HL-60 (cell line): ENCODE measurements around the gene ACACB.

Experiments used
- DNase-seq, 2 experiments: peaks; one replicate each; pipeline ENCODE4 v3.0.0-alpha.2; 2010 to 2020; ENCODE audit warnings: low read depth in 1 of 2, low spot score in 1 of 2
- H3K27ac ChIP-seq: fragments of 250-450 bp; sonication (Bioruptor Pico); replicated peaks from 2 replicates; pipeline ENCODE4 v1.5.1; 2020; ENCODE audit warnings: mild to moderate bottlenecking, moderate library complexity
- H3K27me3 ChIP-seq: fragments of 250-450 bp; sonication (Bioruptor Pico); 2 replicates; pipeline ENCODE4 v1.5.1; 2021; ENCODE audit warnings: mild to moderate bottlenecking, moderate library complexity; ENCODE audit not compliant: insufficient read depth, poor library complexity, severe bottlenecking
- H3K4me3 ChIP-seq: replicated peaks from 2 replicates; pipeline ENCODE4 v1.5.1; 2011; ENCODE audit warnings: mild to moderate bottlenecking, control low read depth, low read length; ENCODE audit not compliant: insufficient read depth
- CTCF ChIP-seq: IDR thresholded peaks from one replicate; pipeline ENCODE4 v1.5.1; 2011; ENCODE audit warnings: low read length, control low read depth, inconsistent platforms; ENCODE audit not compliant: insufficient read depth
- GABPA ChIP-seq: IDR thresholded peaks from 2 replicates; pipeline ENCODE4 v1.6.1; 2012; ENCODE audit warnings: low read depth
- POLR2AphosphoS5 ChIP-seq: IDR thresholded peaks from 2 replicates; pipeline ENCODE4 v1.6.1; 2012; ENCODE audit warnings: low read depth
- REST ChIP-seq: IDR thresholded peaks from 2 replicates; pipeline ENCODE4 v1.6.1; 2012; ENCODE audit warnings: low read depth; ENCODE audit not compliant: insufficient replicate concordance
- SPI1 ChIP-seq: IDR thresholded peaks from 2 replicates; pipeline ENCODE4 v1.6.1; 2012; ENCODE audit warnings: low read depth, mild to moderate bottlenecking, borderline replicate concordance

Gene ACACB

GRCh38 chr12:109088818-109089217, 27.6 kb upstream of the ACACB start:
- no peak overlapping the region for H3K27ac ChIP-seq
- no peak for TF ChIP-seq GABPA
- TF ChIP-seq SPI1: no peak
- TF ChIP-seq CTCF: no peak
- no peak for TF ChIP-seq REST
- TF ChIP-seq POLR2AphosphoS5: no peak
- no peak overlapping the region for H3K4me3 ChIP-seq
- no peak for DNase-seq
- H3K27me3 ChIP-seq: no peaks in the 10 kb centered on the region

DNA sequence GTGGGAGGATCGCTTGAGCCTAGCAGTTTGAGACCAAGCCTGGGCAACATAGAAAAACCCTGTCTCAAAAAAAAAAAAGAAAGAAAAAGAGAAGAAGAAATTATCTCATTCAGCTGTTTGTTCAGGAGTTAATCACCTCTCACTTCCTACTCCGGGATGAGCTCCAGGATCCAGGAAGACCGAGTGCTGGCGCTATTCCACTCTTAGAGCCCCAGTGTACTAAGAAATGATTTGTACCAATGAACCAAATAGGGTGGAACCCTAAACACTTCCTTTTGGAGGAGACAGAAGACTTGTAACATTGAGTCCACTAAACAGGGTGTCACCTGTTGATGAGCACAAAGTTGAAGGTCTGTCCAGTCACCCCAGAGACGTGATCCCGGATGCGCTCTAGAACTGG, 26.7 kb upstream of the ACACB start:
- Histone ChIP-seq H3K4me3 (no peak overlapping the region), H3K27me3 (no peaks in the 10 kb centered on the region), H3K27ac (no peak overlapping the region)
- no peak for TF ChIP-seq SPI1
- TF ChIP-seq POLR2AphosphoS5: no peak
- TF ChIP-seq GABPA: no peak
- no peak for TF ChIP-seq REST
- TF ChIP-seq CTCF: no peak
- no peak for DNase-seq

DNA sequence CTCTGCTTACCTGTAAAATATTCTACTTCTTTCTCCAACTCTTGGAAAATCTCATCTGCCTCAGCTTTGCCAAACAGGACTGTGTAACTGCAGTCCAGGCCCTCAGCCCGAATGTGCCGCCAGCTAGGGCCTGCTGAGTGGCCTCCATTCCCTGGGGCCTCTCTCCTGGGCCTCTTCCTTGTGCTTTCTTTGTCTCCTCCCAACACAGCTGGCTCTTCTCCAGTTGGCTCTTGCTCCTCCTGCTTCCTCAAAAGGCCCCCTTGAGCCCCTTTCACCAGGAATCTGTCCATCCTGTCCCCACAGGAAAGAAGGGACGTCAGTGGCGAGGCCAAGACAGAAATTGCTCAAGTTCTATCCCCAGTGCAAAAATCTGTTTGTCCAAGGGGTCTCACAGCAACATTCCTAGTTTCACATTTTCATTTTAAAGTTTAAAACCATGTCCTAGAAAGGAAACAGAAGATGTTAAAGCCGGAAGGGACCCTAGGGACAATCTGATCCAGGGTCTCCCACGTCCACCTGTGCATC, 23.8 kb upstream of the ACACB start:
- no peaks in the 10 kb centered on the region for H3K27me3 ChIP-seq
- H3K27ac ChIP-seq: peak overlapping the region; percentile 59
- TF ChIP-seq CTCF (no peak), GABPA (no peak), REST (no peak), POLR2AphosphoS5 (no peak), SPI1 (no peak)
- H3K4me3 ChIP-seq: peak overlapping the region; percentile 54
- DNase-seq: peak in 1 of 2 experiments; percentile 43
